ENCODE measurements around the gene ATXN7.
A peak's percentile ranks its signal among the peaks of the same experiment; 100 is the strongest.

The ATXN7 gene

DNA sequence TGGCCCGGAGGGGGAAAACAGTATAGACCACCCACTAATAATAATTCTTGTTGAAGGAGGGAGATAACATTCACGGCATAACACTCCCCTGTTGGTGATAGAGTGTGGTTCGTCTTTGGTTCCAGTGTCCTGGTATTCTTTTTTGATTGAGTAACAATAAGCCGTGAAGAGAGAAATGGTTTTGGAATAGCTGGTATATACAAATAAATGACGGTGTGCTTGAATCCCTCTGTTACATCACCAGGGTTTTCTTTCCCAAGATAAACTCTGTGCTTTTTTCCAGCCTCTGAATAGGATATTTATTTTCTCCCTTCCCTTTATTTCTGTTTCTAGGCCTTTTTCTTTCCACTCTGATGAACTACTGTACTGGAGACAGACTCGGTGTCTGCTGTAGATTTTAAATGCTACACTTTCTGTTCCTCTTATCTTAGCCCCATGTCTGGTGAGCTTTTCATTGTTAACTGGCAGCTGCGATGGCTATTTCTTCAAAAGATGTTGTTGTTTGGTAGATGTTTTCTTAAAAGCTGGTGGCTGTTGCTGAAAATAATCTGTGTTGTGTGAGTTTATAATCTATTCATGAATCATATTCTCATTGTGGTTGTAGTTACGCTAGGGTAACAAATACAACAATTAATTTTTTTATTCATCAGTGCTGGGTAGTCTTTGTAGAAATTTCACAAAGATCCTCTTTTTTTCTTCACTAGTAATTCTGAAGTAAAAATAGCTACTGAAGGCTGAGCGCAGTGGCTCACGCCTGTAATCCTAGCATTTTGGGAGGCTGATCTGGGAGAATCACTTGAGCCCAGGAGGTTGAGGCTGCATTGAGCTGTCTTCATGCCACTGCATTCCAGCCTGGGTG is 64.0 kb downstream of the ATXN7 start:
- intact Hi-C loops (cut with DNase I) = no loop called here
- no peak for DNase-seq

DNA sequence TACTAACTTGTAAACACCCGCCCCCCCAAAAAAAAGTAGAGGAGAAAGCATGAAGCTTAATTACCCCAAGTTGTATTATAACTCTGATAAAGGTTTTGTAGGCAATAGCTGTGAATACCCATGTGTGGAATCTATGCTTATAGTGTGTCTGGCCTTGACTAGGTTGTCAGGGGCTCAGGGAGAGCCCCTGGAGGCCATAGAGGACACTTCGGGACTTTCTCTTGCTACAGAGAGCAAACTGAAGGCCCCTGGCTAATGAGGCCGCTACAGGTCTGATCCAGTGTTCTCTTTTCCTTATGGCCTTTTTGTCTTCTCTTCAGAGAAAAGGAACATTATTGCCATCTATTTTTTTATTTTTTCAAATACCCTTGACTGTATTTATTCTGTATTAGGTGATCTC is 67.6 kb downstream of the ATXN7 start:
- no peak for DNase-seq
- intact Hi-C loops (cut with DNase I) = no loop called here

DNA sequence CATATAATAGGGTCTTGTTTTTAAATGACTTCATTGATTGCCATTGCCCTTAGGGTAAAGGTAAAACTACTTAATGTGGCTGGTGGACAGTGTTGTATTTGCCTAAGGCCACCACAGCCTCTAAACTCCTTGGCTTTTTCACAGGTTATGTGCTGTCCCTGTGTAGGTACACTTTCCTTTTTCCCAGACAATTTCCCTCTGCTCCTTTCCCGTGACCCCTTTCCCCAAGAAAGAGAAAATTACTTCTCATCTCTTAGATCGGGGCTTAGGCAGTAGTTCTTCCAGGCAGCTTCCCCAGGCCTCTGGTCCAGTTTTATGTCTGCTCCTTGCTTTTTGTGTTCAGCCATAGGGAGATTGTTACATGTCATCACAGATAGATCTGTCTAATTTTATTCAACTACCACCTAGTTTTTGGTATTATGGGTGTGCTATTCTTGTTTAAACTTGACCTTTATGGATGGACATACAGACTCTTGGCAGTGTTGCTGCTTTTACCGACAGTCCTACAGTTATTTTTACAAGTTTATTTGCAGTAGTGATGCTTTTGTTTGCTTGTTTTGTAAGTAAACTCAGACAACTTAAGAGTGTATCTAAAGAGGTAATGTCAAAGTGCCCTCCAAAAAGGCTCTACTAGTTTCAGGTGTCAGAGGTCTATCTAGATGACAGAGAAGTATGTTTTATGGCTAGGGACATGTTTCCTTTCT is 69.0 kb downstream of the ATXN7 start:
- intact Hi-C loops (cut with DNase I) = no loop called here
- DNase-seq = no peak

DNA sequence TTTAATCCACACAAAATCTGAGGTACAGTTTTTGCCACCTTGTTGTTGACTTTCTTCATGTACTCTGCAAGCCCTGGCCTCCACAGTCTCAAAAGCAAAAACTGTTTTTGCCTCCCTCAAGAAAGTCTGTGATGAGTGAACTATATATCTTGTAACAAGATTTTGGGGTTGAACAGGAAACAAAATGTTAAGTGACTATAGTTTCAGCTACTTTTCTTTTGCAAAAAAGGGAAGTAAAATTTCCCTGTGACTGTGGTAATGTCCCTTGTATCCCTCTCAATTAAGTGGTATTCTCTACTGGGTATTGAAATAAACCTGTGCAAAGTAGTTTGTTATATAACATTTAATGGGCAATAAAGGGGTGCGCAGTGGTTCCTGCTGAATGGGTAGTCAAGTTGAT is 69.8 kb downstream of the ATXN7 start:
- DNase-seq = no peak
- intact Hi-C loops (cut with DNase I) = no loop called here

DNA sequence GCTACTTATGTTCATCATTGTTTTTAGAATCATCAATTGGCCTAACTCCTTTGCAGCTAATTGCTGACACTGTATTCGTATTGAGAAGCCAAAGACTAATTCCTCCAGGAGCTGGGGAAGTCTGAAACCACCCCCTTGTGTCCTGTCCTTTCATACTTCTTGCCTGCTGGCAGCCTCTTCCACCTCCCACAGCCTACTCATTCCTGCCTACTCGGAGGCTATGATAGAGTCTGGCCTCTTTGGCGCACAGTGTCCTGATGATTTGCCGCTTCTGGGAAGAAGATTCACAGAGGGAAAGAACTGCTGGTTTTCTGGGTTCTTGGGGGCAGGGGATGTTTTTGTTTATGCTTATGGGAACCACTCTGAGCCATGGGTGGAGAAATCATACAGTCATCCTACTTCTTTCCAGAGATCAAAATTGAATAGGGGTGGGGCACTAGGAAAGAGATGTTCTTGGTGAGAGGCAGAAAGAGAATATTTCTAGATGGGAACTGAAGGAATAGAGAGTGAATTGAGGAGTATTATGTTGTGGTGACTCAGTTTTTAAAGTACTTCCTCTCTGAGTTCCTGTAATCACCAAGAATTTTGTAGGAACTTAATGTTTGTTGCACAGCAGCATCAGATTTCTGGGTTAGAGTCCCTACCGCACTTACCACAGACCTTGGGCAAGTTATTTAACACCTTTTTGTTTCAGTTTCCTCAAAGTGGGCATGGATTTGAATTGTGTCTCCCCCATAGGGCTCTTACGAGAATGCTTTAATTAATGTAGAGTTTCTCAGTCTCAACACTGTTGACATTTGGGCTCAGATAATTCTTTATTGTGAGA is 70.6 kb downstream of the ATXN7 start:
- peak in 7 of 10 donors; percentile 13 to 83 (median 26) for DNase-seq
- intact Hi-C loops (cut with DNase I) = no loop called here

DNA sequence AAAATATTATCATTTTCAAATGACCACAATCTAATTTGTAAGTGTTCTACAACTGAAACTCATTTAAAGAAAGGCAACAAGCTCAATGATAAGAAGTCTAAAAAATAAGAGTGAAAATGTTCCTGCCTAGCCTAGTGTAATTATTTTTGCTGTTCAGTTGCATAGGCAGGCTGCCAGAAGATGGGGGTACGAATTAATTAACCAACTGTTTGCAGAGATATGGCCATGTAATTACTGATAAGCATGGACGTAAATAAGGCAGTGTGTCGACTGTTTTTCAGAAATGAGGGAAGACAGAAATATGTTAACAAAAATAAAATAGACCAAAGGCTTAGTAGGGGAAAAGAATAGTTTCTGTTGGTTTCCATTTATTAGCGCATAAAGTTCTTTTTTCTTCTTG is 73.3 kb downstream of the ATXN7 start:
- no peak for DNase-seq
- intact Hi-C loops (cut with DNase I) = no loop called here

DNA sequence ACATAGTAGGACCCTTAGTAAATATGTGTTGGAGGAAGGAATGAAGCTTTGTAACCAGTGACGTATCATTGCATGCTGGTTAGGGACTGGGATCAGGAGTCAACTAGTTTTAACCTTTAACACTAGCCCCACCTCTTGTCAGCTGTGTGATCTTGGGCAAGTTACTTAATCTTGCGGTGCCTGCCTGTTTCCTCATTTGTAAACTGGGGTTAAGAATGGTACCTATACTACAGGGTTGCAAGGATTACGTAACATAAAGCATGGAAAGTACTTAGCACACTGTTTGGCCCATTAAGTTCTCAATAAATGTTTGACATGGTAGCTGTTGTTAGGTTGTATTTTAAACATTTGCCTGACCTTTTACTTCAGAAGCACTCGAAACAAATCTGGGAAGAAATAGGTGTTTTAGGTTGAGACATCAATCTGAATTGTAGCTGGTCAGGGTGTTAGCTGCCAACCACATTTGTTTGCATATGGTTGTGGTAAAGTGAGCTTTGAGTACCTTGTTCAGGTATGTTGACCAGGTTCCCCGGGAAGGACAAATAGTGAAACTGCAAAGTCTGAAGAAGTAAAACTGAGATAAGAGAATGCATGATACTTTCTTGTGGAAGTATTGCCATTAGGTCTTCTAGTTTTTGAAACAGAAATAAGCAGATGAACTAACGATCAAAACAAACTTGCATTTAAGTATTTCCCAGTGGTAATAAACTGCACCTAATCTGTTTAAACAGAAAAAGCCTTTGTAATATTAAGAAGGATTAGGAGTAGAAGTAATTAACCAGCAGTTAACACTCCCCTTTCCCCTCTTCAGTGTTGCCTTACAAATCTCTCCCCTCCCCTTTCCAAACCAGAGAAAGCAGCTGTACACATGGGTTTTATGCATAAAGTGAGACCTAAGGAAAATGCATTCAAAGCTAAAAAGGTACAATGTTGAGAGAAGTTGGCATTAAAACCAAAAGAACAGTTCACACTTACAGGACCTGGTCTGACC is 74.3 kb downstream of the ATXN7 start:
- intact Hi-C loops (cut with DNase I) = no loop called here
- DNase-seq = no peak

DNA sequence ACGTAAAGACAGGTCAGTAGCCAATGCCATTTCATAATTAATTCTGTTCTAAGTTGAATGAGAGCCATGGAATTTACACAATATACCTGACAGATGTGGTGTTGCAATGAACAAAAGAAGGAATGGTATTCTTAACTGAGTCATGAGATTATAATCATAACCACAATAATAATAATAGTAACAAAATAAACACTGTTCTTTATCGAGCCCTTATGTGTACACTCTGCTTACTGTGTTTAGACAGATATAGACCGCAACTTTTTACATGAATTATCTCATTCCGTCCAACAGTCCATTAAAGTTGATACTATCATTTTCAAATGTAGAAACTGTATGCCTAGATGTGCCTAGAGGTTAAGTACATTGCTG is 76.7 kb downstream of the ATXN7 start:
- intact Hi-C loops (cut with DNase I) = no loop called here
- no peak for DNase-seq

DNA sequence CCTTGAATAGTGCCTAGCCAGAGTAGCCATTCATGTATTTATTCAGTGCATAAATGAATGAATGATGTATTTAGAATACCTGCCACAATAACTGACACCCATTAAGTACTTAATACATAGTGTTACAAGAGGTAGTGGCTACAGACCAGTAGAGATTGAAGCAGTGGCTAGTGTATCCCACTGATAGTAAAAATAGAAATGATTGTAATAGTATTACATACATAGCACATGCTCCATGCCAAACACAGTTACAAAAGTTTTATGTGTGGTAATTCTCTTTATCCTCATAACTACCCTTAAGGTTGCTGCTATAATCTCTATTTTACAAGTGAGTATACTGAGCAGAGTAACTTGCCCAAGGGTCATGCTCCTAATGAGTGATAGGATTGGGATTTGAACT is 78.9 kb downstream of the ATXN7 start:
- no peak for DNase-seq
- intact Hi-C loops (cut with DNase I) = no loop called here

DNA sequence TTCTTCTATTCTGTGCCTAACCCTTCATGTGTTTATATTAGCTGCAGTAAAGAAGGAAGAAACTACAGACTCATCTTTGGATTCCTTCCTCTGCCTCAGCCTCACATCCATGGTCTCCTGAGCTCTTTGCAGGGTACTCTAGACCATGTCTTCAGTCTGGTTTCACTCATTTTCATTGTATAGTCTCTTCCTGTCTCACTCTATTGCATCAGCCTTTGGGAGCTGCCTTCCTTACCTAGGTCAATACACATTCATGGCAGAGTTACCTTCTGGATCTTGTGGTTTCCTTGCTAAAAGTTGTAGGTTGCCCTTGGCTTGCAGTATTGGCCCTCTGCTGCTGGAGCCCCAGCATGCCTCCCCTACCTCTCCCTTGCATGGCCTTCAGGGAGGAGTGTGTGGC is 80.0 kb downstream of the ATXN7 start:
- DNase-seq = no peak
- intact Hi-C loops (cut with DNase I) = no loop called here

DNA sequence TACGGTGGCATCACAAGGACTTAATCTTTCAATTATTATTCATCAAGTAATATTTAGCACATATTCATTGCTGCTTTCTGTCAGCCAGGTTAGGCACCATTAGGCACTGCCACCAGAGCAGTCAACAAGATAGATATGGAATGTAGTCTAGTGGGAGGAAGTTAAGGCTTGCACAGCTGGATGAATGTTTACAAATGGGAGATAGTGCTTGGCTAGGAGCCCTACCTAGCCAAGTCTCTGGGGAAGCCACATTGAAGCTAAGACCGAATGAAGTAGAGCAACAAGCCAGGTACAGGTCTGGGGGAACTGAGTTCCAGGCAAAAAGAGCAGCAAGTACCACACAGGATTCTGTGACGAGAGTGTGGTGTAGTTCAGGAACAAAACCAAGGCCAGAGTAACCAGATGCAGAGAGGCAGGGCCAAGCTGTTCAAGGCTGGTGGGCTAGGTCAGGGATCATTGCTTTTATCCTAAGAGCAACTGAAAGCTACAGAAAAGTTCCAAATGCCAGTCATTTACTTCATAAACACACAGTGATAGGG is 82.0 kb downstream of the ATXN7 start:
- no peak for DNase-seq
- intact Hi-C loops (cut with DNase I) = no loop called here

DNA sequence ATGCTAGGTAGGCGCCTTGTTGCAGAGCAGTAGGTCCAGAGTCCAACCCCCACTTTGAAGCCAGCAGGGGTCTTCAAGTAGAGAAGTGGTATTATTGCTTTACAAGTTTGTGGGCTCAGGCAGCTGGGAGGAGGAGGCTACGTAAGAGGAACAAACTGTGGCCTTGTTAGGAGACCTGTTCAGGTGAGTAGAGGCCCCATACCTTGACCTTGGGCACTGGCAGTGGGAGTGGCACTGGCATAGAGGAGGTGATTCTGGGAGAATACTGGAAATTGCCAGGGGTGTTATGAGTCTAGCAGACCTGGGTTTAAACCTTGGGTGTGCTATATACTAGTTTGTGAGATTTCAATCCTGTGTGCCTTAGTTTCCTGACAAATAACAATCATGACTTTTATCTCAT is 83.1 kb downstream of the ATXN7 start:
- no peak for DNase-seq
- intact Hi-C loops (cut with DNase I) = no loop called here

DNA sequence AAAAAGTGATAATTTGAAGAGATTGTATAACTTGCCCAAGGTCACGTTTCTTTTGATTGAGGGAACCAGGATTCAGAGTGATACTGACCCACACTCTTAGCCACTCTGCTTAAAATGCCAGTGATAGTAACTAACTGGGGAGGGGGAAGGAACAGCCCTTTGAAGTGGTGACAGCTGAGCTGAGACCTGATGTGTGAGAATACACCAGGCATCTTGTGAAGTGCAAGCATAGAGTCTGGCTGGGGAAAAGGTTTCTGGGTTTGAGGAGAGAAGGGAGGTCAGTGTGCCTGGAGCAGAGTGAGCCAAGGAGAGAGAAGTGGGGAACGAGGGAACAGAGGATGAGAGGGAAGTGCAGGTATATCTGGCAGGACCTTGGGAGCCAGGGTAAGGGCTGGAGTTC is 83.9 kb downstream of the ATXN7 start:
- intact Hi-C loops (cut with DNase I) = no loop called here
- DNase-seq = no peak

DNA sequence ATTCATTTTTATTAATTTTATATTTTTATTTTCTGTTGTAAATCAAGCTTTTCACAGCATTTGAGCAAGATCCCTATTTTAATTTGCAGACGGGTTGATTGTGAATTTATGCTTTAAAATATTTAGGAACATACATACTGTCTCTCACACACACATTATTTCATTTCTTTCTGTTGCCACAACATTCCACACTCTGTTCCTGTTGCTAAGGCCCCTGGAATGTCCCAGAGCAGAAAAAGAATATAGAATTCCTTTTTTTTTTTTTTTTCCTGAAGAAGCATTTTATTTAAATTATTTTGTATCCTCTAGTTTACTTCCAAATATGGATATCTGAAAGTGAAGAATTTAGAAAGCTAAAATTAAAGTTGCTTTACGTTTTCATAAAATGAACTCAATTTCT is 85.3 kb downstream of the ATXN7 start:
- DNase-seq = no peak
- intact Hi-C loops (cut with DNase I) = no loop called here

DNA sequence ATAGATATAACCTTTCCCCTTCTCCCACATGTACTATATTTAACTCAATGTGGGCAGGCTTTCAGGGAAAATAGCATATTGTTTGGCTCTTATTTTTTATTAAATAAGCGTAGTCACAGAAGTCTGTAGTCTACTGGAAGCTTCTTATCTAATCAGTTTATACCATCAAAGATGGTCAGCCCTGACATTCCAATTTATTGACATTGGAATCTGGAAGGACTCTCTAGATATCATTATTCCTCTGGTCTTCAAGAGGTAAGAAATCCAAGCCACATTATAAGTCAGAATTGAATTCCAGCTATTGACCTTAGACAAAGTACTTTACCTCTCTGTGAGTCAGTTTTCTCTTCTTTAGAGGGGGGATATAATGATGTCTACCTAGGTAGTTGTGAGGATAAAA is 87.0 kb downstream of the ATXN7 start:
- no peak for DNase-seq
- intact Hi-C loops (cut with DNase I) = no loop called here

DNA sequence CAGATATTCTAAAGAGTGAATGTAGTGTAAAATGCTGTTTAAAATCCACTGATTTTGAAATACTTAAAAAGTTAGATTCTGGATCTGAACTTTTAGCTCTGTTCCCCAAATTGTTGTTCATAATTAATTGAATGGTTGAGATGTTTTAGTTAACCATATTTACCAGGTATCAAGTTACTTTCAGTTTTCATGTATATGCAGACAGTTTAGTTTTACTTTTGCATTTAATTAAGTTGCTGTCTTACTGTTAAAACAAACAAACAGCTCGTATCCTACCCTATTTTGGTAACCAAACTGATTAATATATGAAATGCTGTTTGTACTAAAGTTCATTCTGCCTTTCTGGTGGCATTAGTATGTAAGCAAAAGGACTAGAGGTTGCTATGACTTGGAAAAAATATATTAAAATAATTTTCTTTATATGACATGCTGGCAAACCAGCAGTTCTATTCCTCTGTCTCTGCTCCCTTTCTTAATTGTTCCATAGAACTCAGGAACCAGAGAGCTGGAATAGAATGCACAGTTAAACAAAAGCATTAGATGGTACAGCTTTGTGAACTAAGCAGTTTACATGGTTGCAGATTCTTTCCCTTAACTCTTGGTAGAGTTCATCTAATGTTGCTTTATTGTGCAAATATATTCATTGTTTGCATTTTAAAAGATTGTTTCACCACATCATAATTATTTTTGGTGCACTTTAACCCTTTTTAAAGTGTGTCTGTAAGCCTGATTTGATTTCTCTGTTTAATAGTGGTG is 88.0 kb downstream of the ATXN7 start:
- DNase-seq = no peak
- intact Hi-C loops (cut with DNase I) = no loop called here

DNA sequence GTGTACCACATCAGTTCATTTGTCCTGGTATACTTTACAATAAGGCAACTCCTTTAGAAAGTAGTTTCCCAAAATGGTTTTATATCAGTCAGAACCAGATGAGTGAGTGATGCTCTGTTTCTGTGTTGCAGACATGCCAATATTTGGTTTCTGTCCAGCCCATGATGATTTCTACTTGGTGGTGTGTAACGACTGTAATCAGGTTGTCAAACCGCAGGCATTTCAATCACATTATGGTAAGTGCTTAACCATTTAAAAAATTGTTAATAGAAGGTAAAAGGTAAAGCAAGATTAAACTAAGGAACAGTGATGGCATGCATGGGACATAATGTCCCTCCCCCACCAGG is 88.6 kb downstream of the ATXN7 start:
- intact Hi-C loops (cut with DNase I) = no loop called here
- no peak for DNase-seq

DNA sequence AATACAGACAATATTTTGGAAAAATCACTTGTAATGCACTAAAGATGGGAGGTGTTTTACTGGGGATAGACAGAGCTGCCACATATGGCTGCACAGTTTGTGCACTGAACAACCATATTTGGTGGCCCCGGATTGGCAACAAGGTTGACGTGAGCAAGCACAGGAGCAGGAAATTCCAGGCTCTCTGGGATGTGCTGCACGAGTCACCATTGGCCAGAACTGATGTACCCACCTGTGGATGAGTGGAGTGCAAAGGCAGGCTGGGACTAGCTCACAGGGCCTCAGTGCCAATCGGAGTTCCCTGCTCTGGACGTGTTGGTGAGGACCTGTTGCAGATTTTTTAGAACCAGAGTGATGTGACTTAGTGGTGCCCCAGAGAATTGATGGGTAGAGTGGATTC is 90.5 kb downstream of the ATXN7 start:
- intact Hi-C loops (cut with DNase I) = no loop called here
- DNase-seq = no peak

DNA sequence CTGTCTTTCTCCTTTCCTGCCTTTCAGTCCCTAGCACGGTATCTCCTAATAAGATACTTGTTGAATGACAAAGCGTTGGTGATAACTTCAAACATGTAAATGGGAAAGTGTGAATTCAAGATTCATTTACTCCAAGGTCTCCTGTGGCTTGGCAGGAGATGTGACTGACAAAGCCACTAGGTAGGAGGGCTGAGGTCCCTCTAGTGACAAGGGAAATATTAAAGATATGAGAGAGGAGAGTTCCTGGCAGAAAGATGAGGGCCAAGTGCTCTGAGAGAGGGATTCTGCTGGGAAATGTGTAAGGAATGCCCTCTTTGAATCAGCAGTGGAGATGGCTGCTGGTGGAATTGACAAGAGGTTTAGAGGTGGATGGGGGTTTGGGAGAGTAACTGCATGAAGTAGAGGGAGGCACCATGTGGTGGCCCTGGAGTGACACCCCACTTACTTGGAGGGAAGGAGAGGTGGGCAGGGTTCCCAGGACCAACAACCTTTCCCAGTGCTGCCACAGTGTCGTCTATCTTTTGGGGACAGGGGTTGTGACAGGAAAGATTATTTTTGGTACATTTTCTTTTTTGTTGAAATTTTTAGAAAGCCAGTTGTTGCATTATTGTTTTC is 91.5 kb downstream of the ATXN7 start:
- no peak for DNase-seq
- intact Hi-C loops (cut with DNase I) = no loop called here
